Naive thymus-derived CD4-positive, alpha-beta T cell (primary cell): Measurements from ENCODE around the gene SLC35E2B. TPM values are rescaled to one million over a fixed set of nuclear protein-coding genes. Genes with fewer than 3 reads are reported as not detected.

ENCODE experiments used
- ATAC-seq: fragments of 150-1000 bp; cut with Tn5 transposase; 2 replicates; pipeline ENCODE4 v1.10.0; 2021; ENCODE audit warnings: mild to moderate bottlenecking, moderate library complexity
- CTCF ChIA-PET: fragments of 350-600 bp; sonication (Branson Sonifier 250); formaldehyde crosslinking; loops from one replicate; lab custom pipeline; 2021; ENCODE audit warnings: antibody characterized with exemption; lab: Charles Lee
- POLR2A ChIA-PET: fragments of 350-600 bp; sonication (Branson Sonifier 250); formaldehyde crosslinking; loops from one replicate; lab custom pipeline; 2021; ENCODE audit warnings: antibody characterized with exemption, inconsistent platforms; lab: Charles Lee
- DNase-seq, 9 donors: peaks; one replicate each; pipeline versions ENCODE4 v3.0.0 to v3.0.0-alpha.2; 2020 to 2022; ENCODE audit warnings: mixed read lengths in 1 of 9
- H3K27ac ChIP-seq: one replicate; pipeline ENCODE4 v1.7.0; 2013; ENCODE audit warnings: mild to moderate bottlenecking, low read depth, low read length, moderate library complexity
- H3K27me3 ChIP-seq, 2 donors: one replicate each; pipeline ENCODE4 v1.7.0; 2013; ENCODE audit warnings: low read length in 2 of 2, mild to moderate bottlenecking in 2 of 2, moderate library complexity in 2 of 2; ENCODE audit not compliant: control insufficient read depth in 2 of 2, insufficient read depth in 2 of 2
- H3K36me3 ChIP-seq, 3 experiments: 1 replicate in 2 of 3; 2 replicates in 1 of 3; pipeline ENCODE4 v1.7.0; 2013; ENCODE audit warnings: low read length in 3 of 3, mild to moderate bottlenecking in 3 of 3, moderate library complexity in 1 of 3; ENCODE audit not compliant: insufficient read depth in 3 of 3, control insufficient read depth in 2 of 3
- H3K4me1 ChIP-seq, 2 donors: one replicate each; pipeline ENCODE4 v1.7.0; 2013; ENCODE audit warnings: low read length in 2 of 2, mild to moderate bottlenecking in 2 of 2, moderate library complexity in 1 of 2; ENCODE audit not compliant: control insufficient read depth in 2 of 2, insufficient read depth in 2 of 2
- H3K4me3 ChIP-seq: 2 replicates; pipeline ENCODE4 v1.7.0; 2013; ENCODE audit warnings: mild to moderate bottlenecking, low read length
- H3K9me3 ChIP-seq, 3 experiments: 1 replicate in 2 of 3; 2 replicates in 1 of 3; pipeline ENCODE4 v1.7.0; 2013; ENCODE audit warnings: low read length in 3 of 3; ENCODE audit not compliant: control insufficient read depth in 2 of 3
- H3K27ac Mint-ChIP-seq, 9 donors: one replicate each; pipeline ENCODE4 v1.8.0; 2020 to 2022; ENCODE audit warnings: mixed read lengths in 9 of 9, mild to moderate bottlenecking in 8 of 9, moderate library complexity in 5 of 9, inconsistent platforms in 2 of 9
- H3K27me3 Mint-ChIP-seq, 5 donors: one replicate each; pipeline ENCODE4 v1.8.0; 2021 to 2022; ENCODE audit warnings: mixed read lengths in 5 of 5, mild to moderate bottlenecking in 1 of 5
- H3K36me3 Mint-ChIP-seq, 5 donors: one replicate each; pipeline ENCODE4 v1.8.0; 2020 to 2022; ENCODE audit warnings: mixed read lengths in 5 of 5, mild to moderate bottlenecking in 3 of 5, inconsistent platforms in 1 of 5
- H3K4me1 Mint-ChIP-seq, 7 donors: one replicate each; pipeline ENCODE4 v1.8.0; 2020 to 2022; ENCODE audit warnings: mixed read lengths in 7 of 7, mild to moderate bottlenecking in 3 of 7, inconsistent platforms in 1 of 7
- H3K4me3 Mint-ChIP-seq, 10 donors: one replicate each; pipeline ENCODE4 v1.8.0; 2020 to 2022; ENCODE audit warnings: mild to moderate bottlenecking in 10 of 10, mixed read lengths in 10 of 10, moderate library complexity in 6 of 10, inconsistent platforms in 2 of 10
- H3K9me3 Mint-ChIP-seq, 11 donors: one replicate each; pipeline ENCODE4 v1.8.0; 2020 to 2022; ENCODE audit warnings: mixed read lengths in 11 of 11, mild to moderate bottlenecking in 4 of 11, inconsistent platforms in 1 of 11, moderate library complexity in 1 of 11
- intact Hi-C, 2 donors: fragments of 100-400 bp; cut with micrococcal nuclease; formaldehyde crosslinking; loops; one replicate each; pipeline ENCODE4 v1.15.1; 2023
- polyA plus RNA-seq, 2 donors: library from polyadenylated mRNA; unstranded; fragments of 300-500 nt; fragmentation: Illumina TruSeq; gene quantifications; one replicate each; pipeline ENCODE4 v1.2.3, GENCODE V29; 2021
- total RNA-seq, 6 experiments: library from RNA in 5 of 6; stranded (reverse) in 5 of 6; gene quantifications; 1 replicate in 5 of 6; 2 replicates in 1 of 6; pipeline ENCODE4 v1.2.3 and lab custom pipeline; 2021 to 2026

SLC35E2B gene
- total and polyA plus RNA-seq, 7 experiments from 2014 or later: 45.4 to 138 (median 72.1) TPM

DNA sequence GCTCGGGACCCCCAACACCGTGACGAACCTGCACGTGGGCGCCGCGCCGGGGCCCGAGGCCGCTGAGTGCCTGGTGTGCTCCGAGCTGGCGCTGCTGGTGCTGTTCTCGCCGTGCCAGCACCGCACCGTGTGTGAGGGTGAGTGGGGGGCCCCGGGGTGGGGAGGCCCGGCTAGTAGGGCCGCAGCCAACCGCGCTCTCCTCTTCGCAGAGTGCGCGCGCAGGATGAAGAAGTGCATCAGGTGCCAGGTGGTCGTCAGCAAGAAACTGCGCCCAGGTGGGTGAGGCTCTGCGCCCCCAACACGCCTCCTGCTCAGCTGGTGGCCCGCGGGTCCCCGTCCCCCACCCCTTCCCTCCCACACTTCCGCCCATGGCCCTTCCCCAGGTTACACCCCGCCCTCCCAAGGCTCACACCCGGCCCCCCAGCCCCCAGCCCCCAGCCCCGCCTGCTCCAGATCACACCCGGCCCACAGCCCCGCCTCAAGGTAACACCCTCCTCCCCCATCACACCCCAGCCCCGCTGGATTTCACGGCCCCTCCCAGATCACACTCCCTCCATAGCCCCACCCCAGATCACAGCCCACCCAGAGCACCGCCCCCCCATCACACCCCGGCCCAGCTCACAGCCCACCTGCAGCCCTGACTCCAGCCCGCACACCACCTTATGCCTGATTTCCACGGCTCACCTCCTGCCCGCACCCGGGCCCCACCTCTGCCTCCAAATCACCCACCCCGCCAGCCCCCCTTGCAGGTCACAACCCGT, 63.0 kb downstream of the SLC35E2B start:
- POLR2A ChIA-PET: interaction anchor here (0.6 to 4.4 kb wide), 9 partner anchors 9 to 222 kb away, joined by 3 to 86 read pairs (median 6); partner anchors contain the start of genes MIB2 and MRPL20
- Mint-ChIP-seq H3K4me3 (peak overlapping the region; percentile 73 to 93 (median 86)), H3K36me3 (peaks cover 0 to 2% (median 0%) of the 10 kb centered on the region in 5 donors), H3K27me3 (peaks cover 0 to 5% (median 0%) of the 10 kb centered on the region in 5 donors), H3K9me3 (peaks cover 0 to 4% (median 0%) of the 10 kb centered on the region in 11 donors), H3K27ac (peak overlapping the region; percentile 81 to 98 (median 93)), H3K4me1 (peaks cover 0 to 12% (median 4%) of the 10 kb centered on the region in 7 donors)
- intact Hi-C loops: loop anchor here in 1 of 2 donors (2.0 kb wide), 4 partner anchors 15 to 117 kb away; partner anchors contain the start of genes ATAD3A, CDK11B, MIB2 and SSU72
- Histone ChIP-seq H3K36me3 (no peaks in the 10 kb centered on the region), H3K4me1 (peaks cover 0 to 4% of the 10 kb centered on the region in 2 donors), H3K9me3 (no peaks in the 10 kb centered on the region), H3K27me3 (no peaks in the 10 kb centered on the region), H3K27ac (peak overlapping the region; percentile 81), H3K4me3 (peak overlapping the region; percentile 56)
- ATAC-seq (peak; percentile 83), DNase-seq (peak in 7 of 9 donors; percentile 55 to 83 (median 79))
- CTCF ChIA-PET: interaction anchor here (0.5 to 1.0 kb wide), 3 partner anchors 11 to 55 kb away, joined by 3 read pairs; no protein-coding TSS in a partner anchor

DNA sequence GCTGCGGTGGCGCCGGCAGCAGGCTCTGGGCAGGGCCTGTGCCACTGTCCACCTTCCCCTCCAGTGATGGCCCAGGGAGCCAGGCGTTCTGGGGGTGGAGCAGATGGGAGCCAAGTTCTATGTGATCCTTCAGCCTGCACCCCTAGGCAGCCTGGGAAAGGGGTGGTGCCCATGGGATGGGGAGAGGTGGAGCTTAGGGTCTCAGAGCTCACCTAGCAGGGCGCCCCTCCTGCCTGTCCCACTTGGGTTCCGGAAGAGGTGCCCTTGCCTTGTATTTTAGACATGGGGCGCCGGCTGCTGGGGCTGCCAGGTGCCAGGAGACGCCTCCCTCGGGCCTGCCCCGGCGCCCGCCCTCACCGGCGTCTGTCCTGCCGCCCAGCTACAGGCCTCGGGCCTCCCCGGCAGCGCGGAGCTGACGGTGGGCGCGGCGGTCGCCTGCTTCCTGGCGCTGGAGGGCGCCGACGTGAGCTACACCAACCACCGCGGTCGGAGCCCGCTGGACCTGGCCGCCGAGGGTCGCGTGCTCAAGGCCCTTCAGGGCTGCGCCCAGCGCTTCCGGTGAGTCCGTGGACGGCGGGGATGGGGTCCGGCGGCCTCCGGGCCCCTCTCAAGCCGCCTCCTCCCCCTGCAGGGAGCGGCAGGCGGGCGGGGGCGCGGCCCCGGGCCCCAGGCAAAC, 63.7 kb downstream of the SLC35E2B start:
- ChIA-PET CTCF (no interaction called here), POLR2A (interaction anchor here (0.6 to 4.4 kb wide), 9 partner anchors 10 to 221 kb away, joined by 3 to 86 read pairs (median 6); partner anchors contain the start of genes MIB2 and MRPL20)
- peaks cover 0 to 2% (median 0%) of the 10 kb centered on the region in 5 donors for H3K36me3 Mint-ChIP-seq
- H3K4me1 Mint-ChIP-seq: peaks cover 0 to 12% (median 4%) of the 10 kb centered on the region in 7 donors
- ATAC-seq: no peak
- DNase-seq: peak in 5 of 9 donors; percentile 35 to 63 (median 46)
- peaks cover 0 to 5% (median 0%) of the 10 kb centered on the region in 5 donors for H3K27me3 Mint-ChIP-seq
- Histone ChIP-seq H3K4me1 (peaks cover 0 to 4% of the 10 kb centered on the region in 2 donors), H3K4me3 (peak overlapping the region; percentile 56), H3K36me3 (no peaks in the 10 kb centered on the region), H3K27me3 (no peaks in the 10 kb centered on the region), H3K27ac (peak overlapping the region; percentile 81), H3K9me3 (no peaks in the 10 kb centered on the region)
- peak overlapping the region in 8 of 10 donors; percentile 10 to 92 (median 55) for H3K4me3 Mint-ChIP-seq
- intact Hi-C loops: loop anchor here in 1 of 2 donors (2.0 kb wide), 1 partner anchor 14 kb away; the partner anchor contains the start of gene MIB2
- peak overlapping the region in 2 of 9 donors; percentile 33 to 55 for H3K27ac Mint-ChIP-seq
- peaks cover 0 to 4% (median 0%) of the 10 kb centered on the region in 11 donors for H3K9me3 Mint-ChIP-seq

DNA sequence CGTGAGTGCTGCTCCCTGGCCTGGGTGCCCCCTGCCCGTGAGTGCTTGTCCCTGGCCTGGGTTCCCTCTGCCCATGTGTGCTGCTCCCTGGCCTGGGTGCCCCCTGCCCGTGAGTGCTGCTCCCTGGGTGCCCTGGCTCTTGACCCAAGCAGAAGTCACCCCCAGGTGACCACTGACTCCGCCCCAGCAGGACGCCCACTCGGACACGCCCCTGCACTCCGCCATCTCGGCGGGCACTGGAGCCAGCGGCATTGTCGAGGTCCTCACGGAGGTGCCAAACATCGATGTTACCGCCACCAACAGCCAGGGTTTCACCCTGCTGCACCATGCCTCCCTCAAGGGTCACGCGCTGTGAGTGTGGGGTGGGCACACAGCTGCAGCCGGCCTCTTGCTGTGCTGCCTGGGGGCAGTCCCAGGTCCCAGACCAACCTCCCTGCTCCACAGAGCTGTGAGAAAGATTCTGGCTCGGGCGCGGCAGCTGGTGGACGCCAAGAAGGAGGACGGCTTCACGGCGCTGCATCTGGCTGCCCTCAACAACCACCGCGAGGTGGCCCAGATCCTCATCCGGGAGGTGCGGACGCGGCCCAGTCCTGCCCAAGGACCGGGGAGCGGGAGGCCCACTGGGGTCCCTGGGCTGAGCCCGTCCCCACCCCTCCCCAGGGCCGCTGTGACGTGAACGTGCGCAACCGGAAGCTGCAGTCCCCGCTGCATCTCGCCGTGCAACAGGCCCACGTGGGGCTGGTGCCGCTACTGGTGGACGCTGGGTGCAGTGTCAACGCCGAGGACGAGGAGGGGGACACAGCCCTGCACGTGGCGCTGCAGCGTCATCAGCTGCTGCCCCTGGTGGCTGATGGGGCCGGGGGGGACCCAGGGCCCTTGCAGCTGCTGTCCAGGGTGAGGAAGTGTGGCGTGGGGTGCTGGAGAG, 64.5 kb downstream of the SLC35E2B start:
- Histone ChIP-seq H3K27ac (peak overlapping the region; percentile 81), H3K27me3 (no peaks in the 10 kb centered on the region), H3K4me1 (peaks cover 0 to 4% of the 10 kb centered on the region in 2 donors), H3K9me3 (no peaks in the 10 kb centered on the region), H3K4me3 (peak overlapping the region; percentile 56), H3K36me3 (no peaks in the 10 kb centered on the region)
- peak overlapping the region in 3 of 9 donors; percentile 9 to 72 (median 55) for H3K27ac Mint-ChIP-seq
- peaks cover 0 to 12% (median 4%) of the 10 kb centered on the region in 7 donors for H3K4me1 Mint-ChIP-seq
- H3K4me3 Mint-ChIP-seq: peak overlapping the region in 7 of 10 donors; percentile 32 to 92 (median 53)
- ATAC-seq (no peak), DNase-seq (no peak)
- ChIA-PET POLR2A (interaction anchor here (0.6 to 4.4 kb wide), 7 partner anchors 9 to 145 kb away, joined by 3 to 86 read pairs (median 9); partner anchors contain the start of gene MIB2), CTCF (no interaction called here)
- peaks cover 0 to 2% (median 0%) of the 10 kb centered on the region in 5 donors for H3K36me3 Mint-ChIP-seq
- intact Hi-C loops: loop anchor here in 1 of 2 donors (2.0 kb wide), 1 partner anchor 13 kb away; the partner anchor contains the start of gene MIB2
- H3K9me3 Mint-ChIP-seq: peaks cover 0 to 4% (median 0%) of the 10 kb centered on the region in 11 donors
- peaks cover 0 to 5% (median 0%) of the 10 kb centered on the region in 5 donors for H3K27me3 Mint-ChIP-seq

DNA sequence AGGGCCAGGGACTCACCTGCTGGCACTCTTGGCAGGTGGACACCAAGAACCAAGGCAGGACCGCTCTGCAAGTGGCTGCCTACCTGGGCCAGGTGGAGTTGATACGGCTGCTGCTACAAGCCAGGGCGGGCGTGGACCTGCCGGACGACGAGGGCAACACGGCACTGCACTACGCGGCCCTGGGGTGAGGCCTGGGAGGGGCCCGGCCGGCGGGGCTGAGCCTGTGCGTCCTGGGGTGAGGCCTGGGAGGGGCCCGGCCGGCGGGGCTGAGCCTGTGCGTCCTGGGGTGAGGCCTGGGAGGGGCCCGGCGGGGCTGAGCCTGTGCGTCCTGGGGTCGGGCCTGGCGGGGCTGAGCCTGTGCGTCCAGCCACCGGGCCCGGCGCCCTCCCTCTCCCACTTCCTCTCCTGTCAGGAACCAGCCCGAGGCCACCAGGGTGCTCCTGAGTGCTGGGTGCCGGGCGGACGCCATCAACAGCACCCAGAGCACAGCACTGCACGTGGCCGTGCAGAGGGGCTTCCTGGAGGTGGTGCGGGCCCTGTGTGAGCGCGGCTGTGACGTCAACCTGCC, 65.2 kb downstream of the SLC35E2B start:
- Histone ChIP-seq H3K27ac (no peak overlapping the region), H3K9me3 (no peaks in the 10 kb centered on the region), H3K4me3 (no peak overlapping the region), H3K4me1 (peaks cover 0 to 4% of the 10 kb centered on the region in 2 donors), H3K36me3 (no peaks in the 10 kb centered on the region), H3K27me3 (no peaks in the 10 kb centered on the region)
- DNase-seq (no peak), ATAC-seq (no peak)
- peaks cover 0 to 5% (median 0%) of the 10 kb centered on the region in 5 donors for H3K27me3 Mint-ChIP-seq
- H3K9me3 Mint-ChIP-seq: peaks cover 0 to 4% (median 0%) of the 10 kb centered on the region in 11 donors
- intact Hi-C loops: no loop called here
- ChIA-PET CTCF (no interaction called here), POLR2A (interaction anchor here (4.4 kb wide), 1 partner anchor 12 kb away, joined by 86 read pairs; the partner anchor contains the start of gene MIB2)
- H3K27ac Mint-ChIP-seq: no peak overlapping the region
- peaks cover 0 to 2% (median 0%) of the 10 kb centered on the region in 5 donors for H3K36me3 Mint-ChIP-seq
- peak overlapping the region in 1 of 10 donors; percentile 20 for H3K4me3 Mint-ChIP-seq
- H3K4me1 Mint-ChIP-seq: peaks cover 0 to 17% (median 4%) of the 10 kb centered on the region in 7 donors

DNA sequence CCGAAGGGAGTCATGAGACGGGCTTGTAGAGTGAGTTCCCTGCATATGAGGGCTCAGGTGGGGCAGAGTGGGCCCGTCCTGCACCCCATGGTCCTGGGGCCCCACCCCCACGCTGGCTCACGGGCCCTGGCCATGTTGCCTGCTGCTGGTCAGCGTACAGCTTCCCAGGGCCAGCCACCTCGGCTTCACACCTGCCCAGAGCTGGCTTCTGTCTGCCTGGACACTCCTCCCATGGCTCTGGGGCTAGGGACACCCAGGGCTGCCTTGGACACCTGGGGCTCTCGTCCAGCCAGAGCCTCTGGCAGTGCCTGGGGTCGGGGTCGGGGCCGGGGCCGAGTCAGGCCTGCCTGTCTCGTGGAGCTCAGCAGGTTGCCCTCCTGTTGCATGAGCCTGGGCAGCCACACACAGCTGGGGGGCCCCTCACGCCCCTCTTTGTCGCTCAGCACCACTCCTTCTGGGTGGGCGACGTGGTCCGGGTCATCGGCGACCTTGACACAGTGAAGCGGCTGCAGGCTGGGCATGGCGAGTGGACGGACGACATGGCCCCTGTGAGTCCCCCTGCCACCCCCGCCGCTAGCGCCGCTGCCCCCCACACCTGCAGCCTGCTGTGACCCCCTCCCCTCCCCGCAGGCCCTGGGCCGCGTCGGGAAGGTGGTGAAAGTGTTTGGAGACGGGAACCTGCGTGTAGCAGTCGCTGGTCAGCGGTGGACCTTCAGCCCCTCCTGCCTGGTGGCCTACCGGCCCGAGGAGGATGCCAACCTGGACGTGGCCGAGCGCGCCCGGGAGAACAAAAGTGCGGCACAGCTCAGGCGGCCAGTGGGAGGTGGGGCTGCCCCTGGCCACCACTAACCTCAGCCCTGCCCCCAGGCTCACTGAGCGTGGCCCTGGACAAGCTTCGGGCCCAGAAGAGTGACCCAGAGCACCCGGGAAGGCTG, 66.1 kb downstream of the SLC35E2B start:
- H3K27me3 Mint-ChIP-seq: peaks cover 0 to 3% (median 0%) of the 10 kb centered on the region in 5 donors
- peak overlapping the region in 1 of 10 donors; percentile 16 for H3K4me3 Mint-ChIP-seq
- H3K27ac ChIP-seq: no peak overlapping the region
- intact Hi-C loops: no loop called here
- H3K36me3 ChIP-seq: no peaks in the 10 kb centered on the region
- H3K27me3 ChIP-seq: no peaks in the 10 kb centered on the region
- peaks cover 0 to 2% (median 0%) of the 10 kb centered on the region in 5 donors for H3K36me3 Mint-ChIP-seq
- ATAC-seq: no peak
- ChIA-PET POLR2A (interaction anchor here (1.0 to 3.2 kb wide), 2 partner anchors 12 to 51 kb away, joined by 3 to 24 read pairs; partner anchors contain the start of gene MIB2), CTCF (no interaction called here)
- no peak overlapping the region for H3K4me3 ChIP-seq
- no peak for DNase-seq
- peaks cover 0 to under 1% of the 10 kb centered on the region in 2 donors for H3K4me1 ChIP-seq
- no peak overlapping the region for H3K27ac Mint-ChIP-seq
- peaks cover 0 to 20% (median 4%) of the 10 kb centered on the region in 7 donors for H3K4me1 Mint-ChIP-seq
- no peaks in the 10 kb centered on the region for H3K9me3 ChIP-seq
- H3K9me3 Mint-ChIP-seq: peaks cover 0 to 4% (median 0%) of the 10 kb centered on the region in 11 donors
